Neutrophil (primary cell): ENCODE results near the gene ENHO.

Experiments used
- H3K27ac ChIP-seq: fragments of 200-600 bp; sonication (generic); 2 replicates; pipeline ENCODE4 v1.5.1; 2016; ENCODE audit warnings: mild to moderate bottlenecking, moderate library complexity
- H3K27me3 ChIP-seq: fragments of 200-600 bp; sonication (generic); 2 replicates; pipeline ENCODE4 v1.6.0; 2016; ENCODE audit warnings: mild to moderate bottlenecking
- H3K36me3 ChIP-seq: fragments of 200-600 bp; sonication (generic); 2 replicates; pipeline ENCODE4 v1.5.1; 2017
- H3K4me1 ChIP-seq, 2 experiments: fragments of 200-600 bp in 1 of 2; sonication (generic) in 1 of 2; 1 replicate in 1 of 2; 2 replicates in 1 of 2; pipeline versions ENCODE4 v1.5.1 to v1.6.1; 2013 to 2016; ENCODE audit warnings: low read depth in 1 of 2, low read length in 1 of 2, mild to moderate bottlenecking in 1 of 2, moderate library complexity in 1 of 2; ENCODE audit not compliant: control insufficient read depth in 1 of 2, insufficient read depth in 1 of 2
- H3K4me3 ChIP-seq, 2 experiments: fragments of 200-600 bp in 1 of 2; sonication (generic) in 1 of 2; 1 replicate in 1 of 2; 2 replicates in 1 of 2; pipeline ENCODE4 v1.5.1; 2013 to 2016; ENCODE audit warnings: low read depth in 1 of 2, low read length in 1 of 2, mild to moderate bottlenecking in 1 of 2, moderate library complexity in 1 of 2
- H3K9me3 ChIP-seq: fragments of 200-600 bp; sonication (generic); 2 replicates; pipeline ENCODE4 v1.5.1; 2016
- CTCF ChIP-seq: fragments of 200-600 bp; sonication (generic); IDR thresholded peaks from 2 replicates; pipeline ENCODE4 v1.5.1; 2016; ENCODE audit warnings: antibody characterized with exemption

Gene ENHO

GRCh38 chr9:34507966-34508365 is 14.8 kb downstream of the ENHO start:
- Histone ChIP-seq H3K36me3 (no peaks in the 10 kb centered on the region), H3K27ac (no peak overlapping the region), H3K9me3 (no peaks in the 10 kb centered on the region), H3K27me3 (peaks cover 28% of the 10 kb centered on the region), H3K4me1 (no peaks in the 10 kb centered on the region), H3K4me3 (no peak overlapping the region)
- no peak for TF ChIP-seq CTCF

- no peak overlapping the region for H3K4me3 ChIP-seq
- no peaks in the 10 kb centered on the region for H3K36me3 ChIP-seq
- no peaks in the 10 kb centered on the region for H3K9me3 ChIP-seq
- no peaks in the 10 kb centered on the region for H3K4me1 ChIP-seq
- no peak overlapping the region for H3K27ac ChIP-seq
- H3K27me3 ChIP-seq, result peaks cover 28% of the 10 kb centered on the region
- TF ChIP-seq CTCF, result no peak
These were observed 15.2 kb downstream of the ENHO start for GRCh38 chr9:34507556-34507955.

DNA sequence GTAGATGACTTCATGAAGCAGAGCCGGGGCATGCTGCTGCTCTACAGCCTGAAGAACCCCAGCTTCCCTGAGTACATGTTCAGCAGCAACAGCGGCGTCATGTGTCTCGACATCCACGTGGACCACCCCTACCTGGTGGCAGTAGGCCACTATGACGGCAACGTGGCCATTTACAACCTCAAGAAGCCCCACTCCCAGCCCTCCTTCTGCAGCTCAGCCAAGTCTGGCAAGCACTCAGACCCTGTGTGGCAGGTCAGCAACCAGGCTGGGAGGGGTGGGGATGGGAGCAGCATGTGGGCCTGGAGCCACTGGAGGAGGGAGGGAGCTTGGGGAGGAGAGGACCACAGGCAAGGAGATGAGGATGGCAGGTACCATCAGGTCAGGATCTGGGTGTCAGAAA is 16.2 kb downstream of the ENHO start:
- H3K4me1 ChIP-seq, result no peaks in the 10 kb centered on the region
- H3K27ac ChIP-seq, result no peak overlapping the region
- H3K36me3 ChIP-seq, result no peaks in the 10 kb centered on the region
- peaks cover 29% of the 10 kb centered on the region for H3K27me3 ChIP-seq
- H3K9me3 ChIP-seq, result no peaks in the 10 kb centered on the region
- no peak overlapping the region for H3K4me3 ChIP-seq
- no peak for TF ChIP-seq CTCF

DNA sequence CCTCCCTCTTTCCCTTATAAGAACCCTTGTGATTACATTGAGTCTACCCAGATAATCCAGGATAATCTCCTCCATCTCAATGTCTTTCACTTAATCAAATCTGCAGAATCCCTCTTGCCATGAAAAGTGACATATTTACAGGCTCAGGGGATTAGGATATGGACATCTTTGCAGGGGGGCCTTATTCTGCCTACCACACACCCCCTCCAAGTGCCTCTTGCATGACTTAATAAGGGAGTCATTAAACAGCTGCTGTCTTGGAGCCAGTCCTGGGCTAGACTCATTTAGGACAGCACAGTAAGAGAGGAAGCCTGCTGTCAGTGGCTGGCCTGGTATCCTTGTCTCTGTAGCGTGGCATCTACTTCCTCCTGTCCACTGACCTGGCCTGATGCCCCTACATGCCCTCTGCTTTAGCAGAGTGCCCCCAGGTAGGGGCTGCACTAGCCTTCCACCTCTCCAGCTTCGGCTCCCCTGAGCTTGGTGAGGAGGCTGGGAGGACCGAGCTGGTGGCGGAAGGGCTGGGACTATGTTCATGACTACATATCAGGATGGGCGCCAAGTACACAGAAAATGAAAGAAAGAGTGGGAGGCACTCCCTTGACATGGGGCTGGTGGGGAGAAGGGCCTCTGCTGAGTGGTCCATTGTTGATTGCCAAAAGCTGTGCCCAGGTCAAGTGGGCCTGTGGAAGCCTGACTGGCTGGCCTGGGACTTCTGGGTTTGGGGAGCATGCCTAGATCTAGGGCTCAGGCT is 17.2 kb downstream of the ENHO start:
- Histone ChIP-seq H3K36me3 (no peaks in the 10 kb centered on the region), H3K27me3 (peaks cover 25% of the 10 kb centered on the region), H3K4me1 (no peaks in the 10 kb centered on the region), H3K4me3 (no peak overlapping the region), H3K27ac (no peak overlapping the region), H3K9me3 (no peaks in the 10 kb centered on the region)
- TF ChIP-seq CTCF, result no peak

DNA sequence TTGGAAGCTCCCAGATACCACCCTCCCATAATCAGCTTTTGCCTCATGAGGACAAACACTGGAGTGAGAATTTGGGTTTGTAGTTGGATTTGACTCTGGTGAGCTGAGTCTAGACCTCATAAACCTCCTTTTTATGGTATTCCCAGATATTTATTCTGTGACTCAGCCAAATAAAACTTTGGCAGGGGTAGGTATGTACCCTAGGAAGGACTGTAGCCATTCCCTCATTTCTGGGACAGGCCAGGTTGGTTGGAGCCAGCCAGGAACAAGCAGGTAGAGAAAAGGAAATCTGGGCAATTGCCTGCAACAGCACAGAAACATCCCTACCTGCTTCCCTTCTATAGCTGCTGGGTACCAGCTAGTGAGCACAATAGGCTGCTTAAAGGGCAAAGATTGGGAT is 19.4 kb downstream of the ENHO start:
- no peaks in the 10 kb centered on the region for H3K4me1 ChIP-seq
- no peaks in the 10 kb centered on the region for H3K36me3 ChIP-seq
- peaks cover 27% of the 10 kb centered on the region for H3K27me3 ChIP-seq
- H3K9me3 ChIP-seq, result no peaks in the 10 kb centered on the region
- H3K27ac ChIP-seq, result no peak overlapping the region
- no peak overlapping the region for H3K4me3 ChIP-seq
- no peak for TF ChIP-seq CTCF
